Heart left ventricle (tissue), 16 donors: ENCODE data around the gene CYP4F3. TPM values are rescaled to one million over a fixed set of nuclear protein-coding genes. Genes with fewer than 3 reads are reported as not detected.

ENCODE experiments used
- ATAC-seq, 4 donors: fragments of 200-7000 bp; cut with Tn5 transposase; one replicate each; pipeline ENCODE4 v1.9.1; 2020 to 2022; ENCODE audit warnings: moderate library complexity in 4 of 4, mild to moderate bottlenecking in 3 of 4, moderate number of reproducible peaks in 1 of 4
- DNase-seq, 5 donors: peaks; one replicate each; pipeline ENCODE4 v3.0.0-alpha.2; 2020
- H3K27ac ChIP-seq, 12 donors: fragments of 200-600 bp; sonication (generic) in 4 of 12; one replicate each; pipeline versions ENCODE4 v1.5.0 to v1.8.0; 2016 to 2022; ENCODE audit warnings: mild to moderate bottlenecking in 2 of 12
- H3K27me3 ChIP-seq, 9 donors: fragments of 200-600 bp; sonication (generic) in 2 of 9; one replicate each; pipeline versions ENCODE4 v1.5.1 to v1.8.0; 2016 to 2022; ENCODE audit warnings: mild to moderate bottlenecking in 3 of 9
- H3K36me3 ChIP-seq, 9 donors: fragments of 200-600 bp; sonication (generic) in 2 of 9; one replicate each; pipeline versions ENCODE4 v1.5.0 to v1.8.0; 2018 to 2022; ENCODE audit warnings: mild to moderate bottlenecking in 2 of 9
- H3K4me1 ChIP-seq, 12 donors: fragments of 200-600 bp; sonication (generic) in 4 of 12; one replicate each; pipeline versions ENCODE4 v1.5.0 to v1.8.0; 2016 to 2022; ENCODE audit warnings: mild to moderate bottlenecking in 3 of 12
- H3K4me3 ChIP-seq, 12 donors: fragments of 200-600 bp; sonication (generic) in 4 of 12; one replicate each; pipeline versions ENCODE4 v1.5.0 to v1.8.0; 2017 to 2022; ENCODE audit warnings: mild to moderate bottlenecking in 9 of 12, moderate library complexity in 4 of 12
- H3K9me3 ChIP-seq, 12 donors: fragments of 200-600 bp; sonication (generic) in 4 of 12; one replicate each; pipeline versions ENCODE4 v1.5.0 to v1.8.0; 2016 to 2022; ENCODE audit warnings: mild to moderate bottlenecking in 1 of 12
- POLR2A ChIP-seq, 2 donors: fragments of 450-650 bp; IDR thresholded peaks; one replicate each; pipeline ENCODE4 v1.6.1; 2017; ENCODE audit warnings: antibody characterized with exemption in 2 of 2, mild to moderate bottlenecking in 2 of 2, moderate library complexity in 2 of 2
- WGBS, 4 donors: extraction: QIAGEN DNeasy Blood & Tissue Kit in 2 of 4; methylation state at CpG; one replicate each; pipeline versions ENCODE4 v1.1.5 to v1.1.7; 2013 to 2018; 5-methylcytosine and 5-hydroxymethylcytosine counted together
- intact Hi-C, 10 donors: fragments of 100-400 bp; cut with DNase I; formaldehyde crosslinking; loops; one replicate each; pipeline versions ENCODE4 v1.11.1 to v1.14.2; 2022
- polyA plus RNA-seq, 2 donors: library from polyadenylated mRNA; stranded (reverse); fragments of 200-250 nt; gene quantifications; one replicate each; pipeline ENCODE4 v1.2.3, GENCODE V29; 2013
- total RNA-seq, 9 donors: library from RNA; depleted of rRNA in 2 of 9; stranded (reverse); fragments of >200 nt in 2 of 9; fragmentation: NEBNext Ultra II Directional in 3 of 9; extraction: Animal tissue kit (Norgen Biotek cat#: 25700) in 3 of 9; gene quantifications; one replicate each; pipeline versions ENCODE4 v1.1.0 to v1.2.4, GENCODE V29; 2016 to 2023
- TF ChIP-seq, protein P1 (sequence below), 12 donors: fragments of 200-600 bp; sonication (generic) in 4 of 12; IDR thresholded peaks; one replicate each; pipeline versions ENCODE4 v1.5.0 to v1.8.0; 2018 to 2022; ENCODE audit warnings: antibody characterized with exemption in 12 of 12, mild to moderate bottlenecking in 5 of 12
- donor health status: ischemic (EF 13 %, LVEDD 7.1; RV severe dilation, severe dysfunction).
- donor health status: healthy with polysubstance abuse.
- donor health status: DM: no; HTN: yes; CAD: no.
- donor health status: DM: no; HTN: no; CAD: no.
- donor health status: ischemic (EF 25% LVEDD 6.9; RV normal size, moderate dysfunction).
- donor health status: ischemic (EF 25% LVEDD 5.7; RV mildly dilated, moderate dysfunction).
- donor health status: healthy.
- donor health status: DM: yes; HTN: yes; CAD: no.
- donor health status: ischemic (EF 35%, LVEDD 5.7; RV mildly dilated, moderate dysfunction).
- donor health status: nonischemic (EF 11% LVEDD 7.7; RV severe dilation, severe dysfunction).
- donor health status: DM: yes; HTN: yes; CAD: no.
- donor health status: PGD.
- donor health status: ischemic (EF 29% LVEDD 5.4; RV normal size, mild dysfunction).
- donor health status: nonischemic (EF 23%, LVEDD 6.1; RV moderate dilation, normal function).

The CYP4F3 gene
- total and polyA plus RNA-seq, 11 donors = 0.04 to 1.9 (median 0.29) TPM; not detected in 4

DNA sequence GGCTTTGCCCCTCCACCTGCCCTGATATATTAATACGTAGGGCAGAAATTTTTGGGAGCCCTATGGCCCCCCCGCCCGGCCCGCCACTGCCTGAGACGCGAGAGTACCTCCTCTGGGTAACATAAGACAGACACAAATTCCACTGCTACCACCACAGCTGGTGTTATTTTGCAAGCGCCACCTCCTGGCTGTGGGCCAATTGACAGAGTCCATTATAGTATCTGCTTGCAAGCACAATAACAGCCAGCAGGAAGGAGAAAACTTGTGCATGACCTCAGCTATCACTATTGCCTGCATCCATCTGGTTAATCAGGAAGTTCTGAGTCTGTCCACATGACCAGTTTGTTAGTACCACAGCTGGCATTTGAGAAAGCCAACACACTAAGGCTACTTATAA, 61.8 kb downstream of the CYP4F3 start:
- Histone ChIP-seq H3K36me3 (peaks cover 0 to 3% (median 0%) of the 10 kb centered on the region in 9 donors), H3K27me3 (no peaks in the 10 kb centered on the region), H3K9me3 (peaks cover 0 to 15% (median 0%) of the 10 kb centered on the region in 12 donors), H3K27ac (no peak overlapping the region), H3K4me3 (no peak overlapping the region), H3K4me1 (peaks cover 0 to 19% (median 11%) of the 10 kb centered on the region in 12 donors)
- no peak for TF ChIP-seq POLR2A (IDR thresholded peaks at IDR 0.05)
- TF ChIP-seq, protein P1, sequence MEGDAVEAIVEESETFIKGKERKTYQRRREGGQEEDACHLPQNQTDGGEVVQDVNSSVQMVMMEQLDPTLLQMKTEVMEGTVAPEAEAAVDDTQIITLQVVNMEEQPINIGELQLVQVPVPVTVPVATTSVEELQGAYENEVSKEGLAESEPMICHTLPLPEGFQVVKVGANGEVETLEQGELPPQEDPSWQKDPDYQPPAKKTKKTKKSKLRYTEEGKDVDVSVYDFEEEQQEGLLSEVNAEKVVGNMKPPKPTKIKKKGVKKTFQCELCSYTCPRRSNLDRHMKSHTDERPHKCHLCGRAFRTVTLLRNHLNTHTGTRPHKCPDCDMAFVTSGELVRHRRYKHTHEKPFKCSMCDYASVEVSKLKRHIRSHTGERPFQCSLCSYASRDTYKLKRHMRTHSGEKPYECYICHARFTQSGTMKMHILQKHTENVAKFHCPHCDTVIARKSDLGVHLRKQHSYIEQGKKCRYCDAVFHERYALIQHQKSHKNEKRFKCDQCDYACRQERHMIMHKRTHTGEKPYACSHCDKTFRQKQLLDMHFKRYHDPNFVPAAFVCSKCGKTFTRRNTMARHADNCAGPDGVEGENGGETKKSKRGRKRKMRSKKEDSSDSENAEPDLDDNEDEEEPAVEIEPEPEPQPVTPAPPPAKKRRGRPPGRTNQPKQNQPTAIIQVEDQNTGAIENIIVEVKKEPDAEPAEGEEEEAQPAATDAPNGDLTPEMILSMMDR (IDR thresholded peaks at IDR 0.05) = peak in 1 of 12 donors; percentile 8
- DNase-seq = peak; percentile 68 to 92 (median 80)
- intact Hi-C loops = no loop called here
- WGBS, 4 donors = 0 to 7% (median 6%) methylated on average over 3 to 7 of the region's 7 CpGs
- ATAC-seq = peak; percentile 87 to 91 (median 88)

Other genes with a start within 250 kb of the CYP4F3 start
- 10 to 100 TPM; 46.5 to 72.2 (median 60.1) TPM for gene AKAP8L, start 221.9 kb upstream of the CYP4F3 start, total RNA-seq
- 10 to 100 TPM; 43.3 to 67.5 TPM for gene AKAP8L, start 221.9 kb upstream of the CYP4F3 start, polyA plus RNA-seq
- gene WIZ, start 190.9 kb upstream of the CYP4F3 start, total RNA-seq = 10 to 100 TPM; 23.1 to 52.4 (median 25.7) TPM
- 10 to 100 TPM; 19.0 to 26.2 TPM for gene WIZ, start 190.9 kb upstream of the CYP4F3 start, polyA plus RNA-seq
- 1 to 10 TPM in 5 of 9 donors, under 1 TPM in 4; 0.42 to 9.1 (median 1.0) TPM for gene RASAL3, start 176.4 kb upstream of the CYP4F3 start, total RNA-seq
- under 1 TPM; 0.60 to 0.99 TPM for gene RASAL3, start 176.4 kb upstream of the CYP4F3 start, polyA plus RNA-seq
- gene PGLYRP2, start 161.4 kb upstream of the CYP4F3 start, total RNA-seq = not detected
- gene PGLYRP2, start 161.4 kb upstream of the CYP4F3 start, polyA plus RNA-seq = not detected
- gene CYP4F22, start 132.4 kb upstream of the CYP4F3 start, total RNA-seq = under 1 TPM in 1 of 9 donors, not detected in 8; 0.29 TPM
- not detected for gene CYP4F22, start 132.4 kb upstream of the CYP4F3 start, polyA plus RNA-seq
- gene CYP4F8, start 25.7 kb upstream of the CYP4F3 start, total RNA-seq = not detected
- gene CYP4F8, start 25.7 kb upstream of the CYP4F3 start, polyA plus RNA-seq = not detected
- 1 to 10 TPM; 1.8 to 5.2 (median 3.1) TPM for gene CYP4F12, start 32.2 kb downstream of the CYP4F3 start, total RNA-seq
- gene CYP4F12, start 32.2 kb downstream of the CYP4F3 start, polyA plus RNA-seq = 1 to 10 TPM; 1.1 to 8.9 TPM
- not detected for gene OR10H2, start 87.1 kb downstream of the CYP4F3 start, total RNA-seq
- not detected for gene OR10H2, start 87.1 kb downstream of the CYP4F3 start, polyA plus RNA-seq
- not detected for gene OR10H3, start 97.1 kb downstream of the CYP4F3 start, total RNA-seq
- not detected for gene OR10H3, start 97.1 kb downstream of the CYP4F3 start, polyA plus RNA-seq
- not detected for gene OR10H5, start 146.8 kb downstream of the CYP4F3 start, total RNA-seq
- gene OR10H5, start 146.8 kb downstream of the CYP4F3 start, polyA plus RNA-seq = not detected
- gene OR10H1, start 174.8 kb downstream of the CYP4F3 start, total RNA-seq = under 1 TPM in 1 of 9 donors, not detected in 8; 0.07 TPM
- not detected for gene OR10H1, start 174.8 kb downstream of the CYP4F3 start, polyA plus RNA-seq